ENCODE data around the gene UTF1.

- no peak for TF ChIP-seq CTCF (IDR thresholded peaks at IDR 0.05 in 8 of 11, conservative IDR thresholded peaks at IDR 0.05 in 3 of 11)
- TF ChIP-seq POLR2A (IDR thresholded peaks at IDR 0.05) = no peak
- TF ChIP-seq POLR2AphosphoS5 (IDR thresholded peaks at IDR 0.05) = no peak
Measured at GRCh38 chr10:133241501-133242205, 11.6 kb downstream of the UTF1 start.
